Neuron (in vitro differentiated cells): Measurements from ENCODE around the gene HCAR2.
"Not testable (repeated sequence)": the region's sequence is repeated elsewhere in the genome, so short reads cannot be mapped to it uniquely, and the experiment has no call there.

Experiments used
- H2AFZ ChIP-seq: one replicate; pipeline ENCODE4 v1.6.1; 2013; ENCODE audit warnings: low read depth, mild to moderate bottlenecking, inconsistent platforms, low read length, moderate library complexity
- H3K27me3 ChIP-seq: one replicate; pipeline ENCODE4 v1.6.1; 2013; ENCODE audit warnings: low read length; ENCODE audit not compliant: insufficient read depth
- H3K36me3 ChIP-seq: one replicate; pipeline ENCODE4 v1.6.1; 2013; ENCODE audit warnings: low read length; ENCODE audit not compliant: insufficient read depth
- H3K4me1 ChIP-seq: one replicate; pipeline ENCODE4 v1.6.1; 2013; ENCODE audit warnings: low read length; ENCODE audit not compliant: insufficient read depth
- H3K4me3 ChIP-seq: 2 replicates; pipeline ENCODE4 v1.5.1; 2013; ENCODE audit warnings: mild to moderate bottlenecking, low read length, moderate library complexity
- H3K9me3 ChIP-seq: one replicate; pipeline ENCODE4 v1.6.1; 2013; ENCODE audit warnings: low read length

HCAR2 gene

DNA sequence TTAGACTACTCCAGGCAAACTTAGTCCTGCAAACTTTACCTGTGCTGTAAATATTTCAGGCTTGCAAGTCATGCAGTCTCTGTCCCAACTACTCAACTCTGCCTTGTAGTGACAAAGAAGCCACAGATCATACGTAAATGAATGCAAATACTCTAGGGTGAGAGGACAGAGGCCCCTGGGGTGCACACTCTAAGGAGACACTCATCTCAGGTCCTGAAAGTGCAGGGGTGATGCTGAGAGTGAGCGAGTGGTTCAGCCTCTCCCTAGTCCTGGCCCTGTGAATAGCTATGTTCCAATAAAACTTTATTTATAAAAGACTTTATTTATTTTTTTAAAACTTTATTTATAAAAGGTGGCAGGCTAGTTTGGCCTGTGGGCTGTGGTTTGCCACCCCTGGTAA, 34.9 kb downstream of the HCAR2 start:
- H2AFZ ChIP-seq: no peak overlapping the region
- no peaks in the 10 kb centered on the region for H3K4me1 ChIP-seq
- no peaks in the 10 kb centered on the region for H3K36me3 ChIP-seq
- no peaks in the 10 kb centered on the region for H3K9me3 ChIP-seq
- no peak overlapping the region for H3K4me3 ChIP-seq
- H3K27me3 ChIP-seq: no peaks in the 10 kb centered on the region

DNA sequence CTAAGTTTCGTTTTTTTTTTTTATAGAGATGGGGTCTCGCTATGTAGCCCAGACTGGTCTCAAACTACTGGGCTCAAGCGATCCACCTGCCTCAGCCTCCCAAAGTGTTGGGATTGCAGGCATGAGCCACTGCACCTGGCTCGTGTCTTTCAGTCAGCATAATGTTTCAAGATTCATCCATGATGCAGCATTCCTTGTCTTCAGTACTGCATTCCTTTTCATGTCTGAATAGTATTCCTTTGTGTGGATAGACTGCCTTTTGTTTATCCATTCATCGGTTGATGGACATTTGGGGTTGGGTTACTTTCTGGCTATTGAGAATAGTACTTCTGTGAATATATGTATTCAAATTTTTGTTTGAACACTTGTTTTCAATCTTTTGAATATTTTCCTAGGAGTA, 37.4 kb downstream of the HCAR2 start:
- no peaks in the 10 kb centered on the region for H3K4me1 ChIP-seq
- H3K27me3 ChIP-seq: no peaks in the 10 kb centered on the region
- H2AFZ ChIP-seq: no peak overlapping the region
- no peak overlapping the region for H3K4me3 ChIP-seq
- H3K9me3 ChIP-seq: no peaks in the 10 kb centered on the region
- no peaks in the 10 kb centered on the region for H3K36me3 ChIP-seq

DNA sequence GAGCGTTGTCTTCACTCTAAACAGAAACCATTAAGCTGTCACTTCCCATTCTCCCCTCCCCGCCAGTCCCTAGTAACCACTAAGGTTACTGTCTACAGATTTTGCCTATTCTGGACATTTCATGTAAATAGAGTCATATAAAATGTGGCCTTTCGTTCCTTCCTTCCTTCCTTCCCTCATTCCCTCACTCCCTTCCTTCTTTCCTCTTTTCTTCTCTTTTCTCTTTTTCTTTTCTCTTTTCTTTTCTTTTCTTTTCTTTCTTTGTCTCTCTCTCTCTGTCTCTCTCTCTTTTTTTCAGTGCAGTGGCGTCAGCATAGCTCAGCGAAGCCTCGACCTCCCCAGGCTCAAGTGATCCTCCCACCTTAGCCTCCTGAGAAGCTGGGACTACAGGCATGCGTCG, 37.8 kb downstream of the HCAR2 start:
- Histone ChIP-seq H2AFZ (no peak overlapping the region), H3K27me3 (no peaks in the 10 kb centered on the region), H3K36me3 (no peaks in the 10 kb centered on the region), H3K4me3 (no peak overlapping the region), H3K4me1 (no peaks in the 10 kb centered on the region), H3K9me3 (no peaks in the 10 kb centered on the region)

DNA sequence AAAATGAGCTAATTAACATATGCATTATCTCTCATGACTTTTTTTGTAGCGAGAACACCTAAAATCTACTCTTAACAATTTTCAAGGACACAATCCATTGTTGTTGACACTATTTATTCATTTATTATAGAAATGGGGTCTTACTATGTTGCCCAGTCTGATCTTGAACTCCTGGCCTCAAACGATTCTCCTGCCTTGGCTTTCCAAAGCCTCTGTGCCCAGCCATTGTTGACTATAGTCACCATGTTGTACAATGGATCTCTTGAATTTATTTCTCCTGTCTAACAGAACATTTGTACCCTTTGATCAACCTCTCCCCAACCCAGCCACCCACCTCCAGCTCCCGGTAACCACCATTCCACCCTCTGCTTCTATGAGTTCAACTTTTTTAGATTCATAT, 41.2 kb downstream of the HCAR2 start:
- H3K4me1 ChIP-seq: no peaks in the 10 kb centered on the region
- no peak overlapping the region for H2AFZ ChIP-seq
- H3K36me3 ChIP-seq: no peaks in the 10 kb centered on the region
- no peak overlapping the region for H3K4me3 ChIP-seq
- H3K9me3 ChIP-seq: no peaks in the 10 kb centered on the region
- no peaks in the 10 kb centered on the region for H3K27me3 ChIP-seq

DNA sequence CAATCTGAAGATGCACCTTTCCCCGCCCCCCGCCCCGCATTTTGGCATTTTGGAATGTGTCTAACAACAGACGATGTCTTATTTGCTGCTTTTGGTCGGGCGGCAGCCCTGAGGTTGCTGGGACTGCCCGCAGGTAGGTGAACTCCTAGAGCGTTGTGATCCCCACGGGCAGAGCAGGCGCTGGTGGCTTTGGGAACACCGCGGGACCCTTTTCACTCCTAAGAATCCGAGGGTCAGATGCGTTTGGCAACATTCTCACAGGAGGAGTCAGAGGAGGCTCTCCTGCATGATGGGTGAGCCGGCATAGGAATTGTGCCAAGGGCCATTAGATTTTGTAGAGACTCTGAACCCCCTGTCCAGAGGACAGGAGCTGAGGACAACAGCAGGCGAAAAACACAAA, 41.9 kb downstream of the HCAR2 start:
- Histone ChIP-seq H2AFZ (no peak overlapping the region), H3K27me3 (no peaks in the 10 kb centered on the region), H3K36me3 (no peaks in the 10 kb centered on the region), H3K4me1 (no peaks in the 10 kb centered on the region), H3K4me3 (no peak overlapping the region), H3K9me3 (no peaks in the 10 kb centered on the region)

DNA sequence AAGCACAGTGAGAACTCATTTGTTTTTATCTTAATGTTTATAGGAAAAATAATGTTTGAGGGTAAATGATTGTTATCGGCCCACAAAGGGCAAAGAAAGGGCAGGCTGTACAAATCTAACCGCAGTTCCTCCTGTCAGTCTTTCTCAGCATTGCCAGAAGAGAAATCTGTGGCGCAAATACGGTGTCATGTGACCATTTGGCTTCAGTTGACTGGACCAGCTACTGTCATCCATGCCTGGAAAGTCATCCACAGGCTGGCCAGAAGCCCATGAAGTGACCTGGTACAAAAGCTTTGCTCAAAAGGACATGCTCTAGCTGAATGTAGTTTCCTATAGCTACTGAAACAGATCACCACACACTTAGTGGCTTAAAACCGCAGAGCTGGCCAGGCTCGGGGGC, 43.6 kb downstream of the HCAR2 start:
- no peaks in the 10 kb centered on the region for H3K4me1 ChIP-seq
- H3K27me3 ChIP-seq: no peaks in the 10 kb centered on the region
- no peaks in the 10 kb centered on the region for H3K9me3 ChIP-seq
- no peaks in the 10 kb centered on the region for H3K36me3 ChIP-seq
- no peak overlapping the region for H2AFZ ChIP-seq
- no peak overlapping the region for H3K4me3 ChIP-seq

DNA sequence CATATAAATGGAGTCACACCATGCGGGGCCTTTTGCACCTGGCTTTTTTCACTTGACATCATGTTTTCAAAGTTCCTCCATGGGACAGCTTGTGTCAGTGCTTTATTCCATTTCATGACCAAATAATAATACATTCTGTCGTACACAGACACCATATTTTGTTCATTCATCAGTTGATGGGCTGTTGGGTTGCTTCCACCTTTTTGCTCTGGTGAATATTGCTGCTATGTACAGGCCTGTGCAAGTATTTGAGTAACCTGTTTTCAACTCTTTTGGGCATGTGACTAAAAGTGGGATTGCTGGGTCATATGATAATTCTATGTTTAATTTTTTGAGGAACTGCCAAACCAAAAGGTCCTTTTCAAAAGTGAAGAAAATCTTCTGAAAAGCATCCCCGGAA, 46.9 kb downstream of the HCAR2 start:
- Histone ChIP-seq H2AFZ (no peak overlapping the region), H3K4me3 (no peak overlapping the region), H3K27me3 (no peaks in the 10 kb centered on the region), H3K4me1 (no peaks in the 10 kb centered on the region), H3K36me3 (no peaks in the 10 kb centered on the region), H3K9me3 (no peaks in the 10 kb centered on the region)

DNA sequence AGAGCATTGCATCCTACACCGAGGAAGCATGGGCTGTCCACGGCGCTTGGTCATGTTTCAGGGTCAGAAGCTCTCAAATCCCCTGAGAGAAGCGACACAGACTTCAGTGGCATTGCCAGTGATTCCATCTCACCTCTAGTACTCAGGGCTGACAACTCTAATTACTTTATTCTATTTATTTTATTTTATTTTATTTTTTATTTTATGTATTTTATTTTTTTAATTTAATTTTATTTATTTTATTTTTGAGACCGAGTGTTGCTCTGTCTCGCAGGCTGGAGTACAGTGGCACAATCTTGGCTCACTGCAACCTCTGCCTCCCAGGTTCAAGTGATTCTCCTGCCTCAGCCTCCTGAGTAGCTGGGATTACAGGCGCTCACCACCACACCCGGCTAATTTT, 49.9 kb downstream of the HCAR2 start:
- H2AFZ ChIP-seq, H3K9me3 ChIP-seq, H3K4me1 ChIP-seq, H3K4me3 ChIP-seq, H3K27me3 ChIP-seq, H3K36me3 ChIP-seq: not testable (repeated sequence)

DNA sequence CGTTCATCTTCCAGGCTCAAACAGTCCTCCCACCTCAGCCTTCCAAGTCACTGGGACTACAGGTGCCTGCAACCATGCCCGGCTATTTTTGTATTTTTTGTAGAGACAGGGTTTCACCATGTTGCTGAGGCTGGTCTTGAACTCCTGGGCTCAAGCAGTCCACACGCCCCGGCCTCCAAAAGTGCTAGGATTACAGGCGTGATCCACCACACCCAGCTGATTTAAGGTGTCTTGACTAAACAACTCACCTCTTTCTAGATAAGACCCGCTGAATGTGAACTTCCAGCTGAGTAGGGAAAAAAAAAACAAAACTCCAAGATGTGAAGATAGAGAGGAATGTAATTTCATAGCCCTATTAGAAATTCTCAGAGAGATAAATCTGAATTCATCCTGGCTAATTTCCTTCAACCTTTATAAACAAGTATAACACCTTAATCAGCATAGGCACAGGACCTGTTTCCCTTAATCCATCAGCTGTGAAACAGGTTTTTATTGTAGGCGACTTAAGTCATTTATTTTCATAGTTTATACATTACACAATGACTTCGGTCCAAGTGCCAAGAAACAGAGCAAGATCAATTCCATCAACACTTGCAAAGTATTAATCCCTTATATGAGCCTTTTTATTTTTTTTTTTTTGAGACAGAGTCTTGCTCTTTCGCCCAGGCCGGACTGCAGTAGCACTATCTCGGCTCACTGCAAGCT, 51.5 kb downstream of the HCAR2 start:
- Histone ChIP-seq H3K4me1 (no peaks in the 10 kb centered on the region), H2AFZ (no peak overlapping the region), H3K27me3 (no peaks in the 10 kb centered on the region), H3K36me3 (no peaks in the 10 kb centered on the region), H3K4me3 (no peak overlapping the region), H3K9me3 (no peaks in the 10 kb centered on the region)
